Mesothelial cell of epicardium (in vitro differentiated cells): ENCODE data around the gene ETNK2. TPM values are rescaled to one million over a fixed set of nuclear protein-coding genes. Genes with fewer than 3 reads are reported as not detected.

Experiments used
- DNase-seq, 2 experiments: peaks; one replicate each; pipeline ENCODE4 v3.0.0; 2021; ENCODE audit warnings: low spot score in 2 of 2; ENCODE audit not compliant: unreplicated experiment in 2 of 2
- H3K27ac Mint-ChIP-seq: 2 replicates; pipeline ENCODE4 v1.8.0; 2021; ENCODE audit warnings: mixed read lengths
- H3K27me3 Mint-ChIP-seq: 2 replicates; pipeline ENCODE4 v1.8.0; 2021; ENCODE audit warnings: low read depth, mixed read lengths
- H3K36me3 Mint-ChIP-seq: 2 replicates; pipeline ENCODE4 v1.8.0; 2021; ENCODE audit warnings: mixed read lengths
- H3K4me1 Mint-ChIP-seq: 2 replicates; pipeline ENCODE4 v1.8.0; 2021; ENCODE audit warnings: mixed read lengths
- H3K4me3 Mint-ChIP-seq: 2 replicates; pipeline ENCODE4 v1.8.0; 2021; ENCODE audit warnings: mild to moderate bottlenecking, moderate library complexity, mixed read lengths
- H3K9me3 Mint-ChIP-seq: 2 replicates; pipeline ENCODE4 v1.8.0; 2021; ENCODE audit warnings: mixed read lengths
- CTCF ChIP-seq: fragments of 200-600 bp; sonication (generic); IDR thresholded peaks from one replicate; pipeline ENCODE4 v1.5.0; 2021; ENCODE audit warnings: antibody characterized with exemption; ENCODE audit not compliant: unreplicated experiment
- total RNA-seq: library from RNA; stranded (reverse); gene quantifications from 3 replicates; pipeline ENCODE4 v1.2.1, GENCODE V29; 2021

ETNK2 gene
- total RNA-seq, 1 donor from 2014 or later = 19.2 TPM

- Mint-ChIP-seq H3K4me3 (no peak overlapping the region), H3K4me1 (peaks cover 7% of the 10 kb centered on the region), H3K9me3 (peaks cover 18% of the 10 kb centered on the region), H3K27ac (peak overlapping the region; percentile 15), H3K27me3 (peaks cover 1% of the 10 kb centered on the region), H3K36me3 (no peaks in the 10 kb centered on the region)
- DNase-seq = no peak
- TF ChIP-seq CTCF = no peak
Observed at GRCh38 chr1:204172404-204173029, 20.7 kb upstream of the ETNK2 start.

- Mint-ChIP-seq H3K27ac (no peak overlapping the region), H3K36me3 (no peaks in the 10 kb centered on the region), H3K4me3 (no peak overlapping the region), H3K9me3 (peaks cover 18% of the 10 kb centered on the region), H3K27me3 (peaks cover 1% of the 10 kb centered on the region), H3K4me1 (peaks cover 7% of the 10 kb centered on the region)
- TF ChIP-seq CTCF = no peak
- no peak for DNase-seq
Observed at GRCh38 chr1:204171751-204172178, 19.9 kb upstream of the ETNK2 start.

GRCh38 chr1:204170494-204171155, 18.8 kb upstream of the ETNK2 start:
- H3K27me3 Mint-ChIP-seq = peaks cover 1% of the 10 kb centered on the region

GRCh38 chr1:204169858-204170257, 18.0 kb upstream of the ETNK2 start:
- peaks cover 18% of the 10 kb centered on the region for H3K9me3 Mint-ChIP-seq

More at GRCh38 chr1:204170494-204171155, 18.8 kb upstream of the ETNK2 start:
- no peak for TF ChIP-seq CTCF
- no peaks in the 10 kb centered on the region for H3K36me3 Mint-ChIP-seq
- peaks cover 18% of the 10 kb centered on the region for H3K9me3 Mint-ChIP-seq
- peaks cover 7% of the 10 kb centered on the region for H3K4me1 Mint-ChIP-seq
- H3K27ac Mint-ChIP-seq = no peak overlapping the region
- no peak overlapping the region for H3K4me3 Mint-ChIP-seq
- no peak for DNase-seq

GRCh38 chr1:204167730-204168129, 15.9 kb upstream of the ETNK2 start:
- Mint-ChIP-seq H3K4me1 (peaks cover 6% of the 10 kb centered on the region), H3K27ac (no peak overlapping the region), H3K4me3 (no peak overlapping the region), H3K36me3 (no peaks in the 10 kb centered on the region), H3K27me3 (no peaks in the 10 kb centered on the region), H3K9me3 (peaks cover 18% of the 10 kb centered on the region)
- DNase-seq = no peak
- TF ChIP-seq CTCF = no peak

More at GRCh38 chr1:204169858-204170257, 18.0 kb upstream of the ETNK2 start:
- DNase-seq = no peak
- Mint-ChIP-seq H3K36me3 (no peaks in the 10 kb centered on the region), H3K4me3 (no peak overlapping the region), H3K27me3 (peaks cover 1% of the 10 kb centered on the region), H3K4me1 (peaks cover 7% of the 10 kb centered on the region), H3K27ac (no peak overlapping the region)
- no peak for TF ChIP-seq CTCF
